ENCODE data around the gene ISOC1. TPM values are rescaled to one million over a fixed set of nuclear protein-coding genes. Genes with fewer than 3 reads are reported as not detected.

Gene ISOC1
- total RNA-seq, 2 donors from 2014 or later: 48.5 to 56.7 TPM

GRCh38 chr5:129111351-129111750, 16.8 kb downstream of the ISOC1 start:
- H3K27me3 Mint-ChIP-seq (ENCODE audit: insufficient read depth): no peaks in the 10 kb centered on the region
- WGBS, 2 experiments (ENCODE audit: insufficient coverage in 1 of 2, insufficient read length in 1 of 2): 85 to 100% methylated on average over 1 to 2 of the region's 2 CpGs

GRCh38 chr5:129112295-129112694, 17.7 kb downstream of the ISOC1 start:
- no peak overlapping the region for H3K4me3 ChIP-seq (ENCODE audit: low read length)
- no peaks in the 10 kb centered on the region for H3K9me3 ChIP-seq (ENCODE audit: control insufficient read depth, low read length)
- WGBS, 2 experiments (ENCODE audit: insufficient coverage in 1 of 2, insufficient read length in 1 of 2): 90 to 98% methylated on average over 2 to 3 of the region's 3 CpGs
- Mint-ChIP-seq H3K27ac (no peak overlapping the region), H3K4me1 (peaks cover 8% of the 10 kb centered on the region), H3K36me3 (ENCODE audit: low read depth) (peaks cover 11% of the 10 kb centered on the region), H3K27me3 (ENCODE audit: insufficient read depth) (no peaks in the 10 kb centered on the region), H3K9me3 (no peaks in the 10 kb centered on the region), H3K4me3 (no peak overlapping the region)
- no peaks in the 10 kb centered on the region for H3K27me3 ChIP-seq (ENCODE audit: control insufficient read depth, insufficient read depth, low read length, poor library complexity, severe bottlenecking)
- no peak overlapping the region for H3K27ac ChIP-seq (ENCODE audit: low read depth, low read length)
- no peak overlapping the region for H3K9ac ChIP-seq (ENCODE audit: extremely low read depth, low read length, poor library complexity, severe bottlenecking)
- DNase-seq: no peak
- H3K36me3 ChIP-seq (ENCODE audit: control insufficient read depth, insufficient read depth, low read length): peaks cover 12% of the 10 kb centered on the region
- H3K4me1 ChIP-seq (ENCODE audit: control insufficient read depth, insufficient read depth, low read length): no peaks in the 10 kb centered on the region
- no peak for TF ChIP-seq CTCF (conservative IDR thresholded peaks at IDR 0.05)

More at GRCh38 chr5:129111351-129111750, 16.8 kb downstream of the ISOC1 start:
- Histone ChIP-seq H3K27ac (ENCODE audit: low read depth, low read length) (no peak overlapping the region), H3K36me3 (ENCODE audit: control insufficient read depth, insufficient read depth, low read length) (peaks cover 22% of the 10 kb centered on the region), H3K9me3 (ENCODE audit: control insufficient read depth, low read length) (no peaks in the 10 kb centered on the region), H3K4me1 (ENCODE audit: control insufficient read depth, insufficient read depth, low read length) (no peaks in the 10 kb centered on the region), H3K27me3 (ENCODE audit: control insufficient read depth, insufficient read depth, low read length, poor library complexity, severe bottlenecking) (no peaks in the 10 kb centered on the region), H3K9ac (ENCODE audit: extremely low read depth, low read length, poor library complexity, severe bottlenecking) (no peak overlapping the region), H3K4me3 (ENCODE audit: low read length) (no peak overlapping the region)
- Mint-ChIP-seq H3K9me3 (no peaks in the 10 kb centered on the region), H3K4me3 (no peak overlapping the region), H3K27ac (no peak overlapping the region), H3K36me3 (ENCODE audit: low read depth) (peaks cover 17% of the 10 kb centered on the region), H3K4me1 (peaks cover 2% of the 10 kb centered on the region)
- no peak for DNase-seq
- no peak for TF ChIP-seq CTCF (conservative IDR thresholded peaks at IDR 0.05)

- no peak overlapping the region for H3K9ac ChIP-seq (ENCODE audit: extremely low read depth, low read length, poor library complexity, severe bottlenecking)
- H3K4me3 Mint-ChIP-seq: no peak overlapping the region
- no peak for DNase-seq
- peaks cover 6% of the 10 kb centered on the region for H3K4me1 ChIP-seq (ENCODE audit: control insufficient read depth, insufficient read depth, low read length)
- H3K9me3 Mint-ChIP-seq: no peaks in the 10 kb centered on the region
- no peaks in the 10 kb centered on the region for H3K27me3 Mint-ChIP-seq (ENCODE audit: insufficient read depth)
- TF ChIP-seq CTCF (conservative IDR thresholded peaks at IDR 0.05): peak; percentile 33
- 77% methylated on average over 2 of the region's 2 CpGs; no CpG with 5 or more reads in 1 of the 2 experiments for WGBS, 2 experiments (ENCODE audit: insufficient coverage in 1 of 2, insufficient read length in 1 of 2)
- no peak overlapping the region for H3K27ac ChIP-seq (ENCODE audit: low read depth, low read length)
- no peak overlapping the region for H3K27ac Mint-ChIP-seq
- H3K4me1 Mint-ChIP-seq: peaks cover 22% of the 10 kb centered on the region
- no peaks in the 10 kb centered on the region for H3K9me3 ChIP-seq (ENCODE audit: control insufficient read depth, low read length)
- no peaks in the 10 kb centered on the region for H3K27me3 ChIP-seq (ENCODE audit: control insufficient read depth, insufficient read depth, low read length, poor library complexity, severe bottlenecking)
- H3K36me3 ChIP-seq (ENCODE audit: control insufficient read depth, insufficient read depth, low read length): peaks cover 5% of the 10 kb centered on the region
- H3K36me3 Mint-ChIP-seq (ENCODE audit: low read depth): peaks cover 6% of the 10 kb centered on the region
- H3K4me3 ChIP-seq (ENCODE audit: low read length): no peak overlapping the region
Observed at GRCh38 chr5:129113867-129114266, 19.3 kb downstream of the ISOC1 start.
